ENCODE results near the gene PPP1R15B.
"Not testable (repeated sequence)": the region's sequence is repeated elsewhere in the genome, so short reads cannot be mapped to it uniquely, and the experiment has no call there.

PPP1R15B gene

DNA sequence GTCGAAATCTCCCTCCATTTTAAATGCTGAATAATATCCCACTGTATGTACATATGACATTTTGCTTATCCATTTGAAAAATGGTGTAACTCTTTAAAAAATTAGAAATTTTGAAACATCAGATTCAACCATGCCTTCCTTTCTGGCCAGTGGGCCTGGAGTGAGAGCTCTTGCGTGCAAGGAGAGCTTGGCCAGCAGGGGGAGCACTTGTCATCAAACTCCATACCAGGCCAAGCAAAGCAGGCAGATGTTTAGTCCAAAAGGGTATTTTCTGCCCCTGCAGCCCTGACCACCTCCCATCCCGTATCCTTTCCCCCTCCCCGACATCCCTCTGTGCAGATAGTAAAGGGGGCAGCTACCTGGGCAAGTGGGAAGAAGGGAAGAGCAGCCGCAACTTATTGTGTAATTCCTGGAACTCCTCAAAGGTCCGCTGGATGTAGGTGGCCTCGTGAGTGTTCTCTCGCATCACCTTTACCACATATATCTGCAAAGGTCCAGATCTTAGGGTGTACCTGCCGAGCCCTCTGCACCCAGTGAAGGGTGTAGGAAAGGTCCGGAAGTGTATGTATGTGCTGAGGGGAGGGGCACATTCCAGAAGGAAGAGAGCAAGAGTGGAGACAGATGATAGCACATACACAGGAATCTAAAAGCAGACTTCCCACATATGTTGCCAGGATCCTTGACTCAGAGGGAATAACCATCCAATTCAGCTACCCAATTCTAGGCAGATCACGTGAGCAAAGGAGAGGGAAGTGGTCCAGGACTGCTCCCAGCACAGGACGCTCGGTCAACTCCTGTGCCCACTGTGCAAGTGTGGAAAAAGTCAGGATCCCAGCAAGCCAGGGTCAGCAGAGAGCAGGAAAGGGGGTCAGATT lies 19.9 kb upstream of the PPP1R15B start:
- peak; percentile 76 for DNase-seq (ENCODE audit: low read depth, low spot score)
- no peak overlapping the region for H3K4me3 ChIP-seq (ENCODE audit: low read depth, low read length)
- peak; percentile 97 for TF ChIP-seq CTCF (IDR thresholded peaks at IDR 0.05; ENCODE audit: low read depth, low read length)
- in situ Hi-C loops (cut with HindIII; ENCODE audit: low sequenced_read_pairs): no loop called here

DNA sequence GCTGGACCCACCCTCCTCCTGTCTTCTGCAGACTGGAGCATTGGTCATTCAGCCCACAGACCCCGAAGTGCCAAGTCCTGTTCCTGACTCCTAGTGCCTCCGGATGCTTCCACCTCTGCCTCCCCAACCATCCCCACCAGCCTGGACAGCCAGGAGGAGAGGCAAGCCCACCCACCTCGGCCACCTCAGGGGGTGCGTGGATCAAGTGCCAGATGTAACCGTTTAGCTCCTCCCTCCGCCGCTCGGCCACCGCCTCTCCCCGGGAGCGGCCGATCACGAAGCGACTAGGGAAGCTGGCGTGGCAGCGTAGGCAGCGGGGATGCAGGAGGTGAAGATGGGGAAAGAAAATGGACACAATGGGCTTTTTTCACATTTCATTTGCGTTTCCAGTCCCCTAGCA lies 18.1 kb upstream of the PPP1R15B start:
- no peak for TF ChIP-seq CTCF (IDR thresholded peaks at IDR 0.05; ENCODE audit: low read depth, low read length)
- in situ Hi-C loops (cut with HindIII; ENCODE audit: low sequenced_read_pairs): no loop called here
- DNase-seq (ENCODE audit: low read depth, low spot score): no peak
- no peak overlapping the region for H3K4me3 ChIP-seq (ENCODE audit: low read depth, low read length)

DNA sequence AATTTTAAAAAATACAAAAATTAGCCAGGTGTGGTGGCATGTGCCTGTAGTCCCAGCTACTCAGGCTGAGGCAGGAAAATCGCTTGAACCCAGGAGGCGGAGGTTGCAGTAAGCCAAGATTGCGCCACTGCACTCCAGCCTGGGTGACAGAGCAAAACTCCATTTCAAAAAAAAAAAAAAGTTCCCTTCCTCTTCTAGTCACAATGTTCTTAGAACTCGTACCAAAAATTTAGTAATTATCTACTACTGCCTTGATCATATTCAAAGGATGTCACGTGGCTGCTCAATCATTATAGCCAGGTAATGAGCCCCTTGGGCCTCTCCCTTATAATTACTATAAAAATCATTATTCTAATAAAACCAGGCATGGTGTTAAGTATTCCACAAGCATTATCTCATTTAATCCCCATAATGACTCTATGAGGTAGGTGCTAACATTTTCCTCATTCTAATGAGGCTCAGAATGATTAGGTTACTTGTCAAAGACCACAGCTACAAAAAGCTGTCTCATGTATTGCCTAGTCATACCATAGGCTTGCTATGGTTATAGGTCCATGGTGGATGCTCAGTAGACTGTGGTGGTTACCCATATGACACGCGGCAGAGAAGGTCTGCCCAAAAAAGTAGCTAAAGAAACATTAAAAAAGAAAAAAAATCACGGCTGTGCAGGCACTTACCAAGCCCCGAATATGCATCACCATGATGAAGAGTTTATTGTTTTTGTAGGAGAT lies 15.5 kb upstream of the PPP1R15B start:
- in situ Hi-C loops (cut with HindIII; ENCODE audit: low sequenced_read_pairs): no loop called here
- TF ChIP-seq CTCF (IDR thresholded peaks at IDR 0.05; ENCODE audit: low read depth, low read length): no peak

GRCh38 chr1:204426474-204426873 lies 14.9 kb upstream of the PPP1R15B start:
- no peak for TF ChIP-seq CTCF (IDR thresholded peaks at IDR 0.05; ENCODE audit: low read depth, low read length)
- H3K4me3 ChIP-seq (ENCODE audit: low read depth, low read length): no peak overlapping the region
- in situ Hi-C loops (cut with HindIII; ENCODE audit: low sequenced_read_pairs): no loop called here
- no peak for DNase-seq (ENCODE audit: low read depth, low spot score)

More for the DNA sequence above, 15.5 kb upstream of the PPP1R15B start:
- H3K4me3 ChIP-seq (ENCODE audit: low read depth, low read length): no peak overlapping the region
- DNase-seq (ENCODE audit: low read depth, low spot score): no peak

DNA sequence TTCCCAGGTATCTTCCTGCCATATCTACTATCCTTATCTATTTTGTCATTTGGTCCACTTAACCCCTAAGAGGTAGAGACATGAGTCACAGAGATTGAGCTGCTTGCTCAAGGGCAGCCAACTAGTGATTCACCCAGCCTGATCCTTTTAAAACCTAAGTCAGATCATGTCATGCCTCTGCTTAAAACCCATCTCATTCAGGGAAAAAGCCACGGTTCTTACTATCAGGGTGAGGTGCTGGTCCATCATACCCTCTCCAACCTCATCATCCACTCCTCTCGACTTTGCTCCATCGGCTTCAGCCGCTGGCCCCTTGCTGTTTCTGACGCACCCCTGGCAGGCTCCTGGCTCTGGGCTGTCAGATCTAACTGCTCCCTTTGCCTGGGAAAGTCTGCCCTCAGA lies 14.4 kb upstream of the PPP1R15B start:
- in situ Hi-C loops (cut with HindIII; ENCODE audit: low sequenced_read_pairs): no loop called here
- peak; percentile 44 for DNase-seq (ENCODE audit: low read depth, low spot score)
- no peak for TF ChIP-seq CTCF (IDR thresholded peaks at IDR 0.05; ENCODE audit: low read depth, low read length)
- no peak overlapping the region for H3K4me3 ChIP-seq (ENCODE audit: low read depth, low read length)

- no peak for DNase-seq (ENCODE audit: low read depth, low spot score)
- in situ Hi-C loops (cut with HindIII; ENCODE audit: low sequenced_read_pairs): no loop called here
- no peak for TF ChIP-seq CTCF (IDR thresholded peaks at IDR 0.05; ENCODE audit: low read depth, low read length)
- H3K4me3 ChIP-seq (ENCODE audit: low read depth, low read length): no peak overlapping the region
Measured at GRCh38 chr1:204424621-204425020, 13.0 kb upstream of the PPP1R15B start.

DNA sequence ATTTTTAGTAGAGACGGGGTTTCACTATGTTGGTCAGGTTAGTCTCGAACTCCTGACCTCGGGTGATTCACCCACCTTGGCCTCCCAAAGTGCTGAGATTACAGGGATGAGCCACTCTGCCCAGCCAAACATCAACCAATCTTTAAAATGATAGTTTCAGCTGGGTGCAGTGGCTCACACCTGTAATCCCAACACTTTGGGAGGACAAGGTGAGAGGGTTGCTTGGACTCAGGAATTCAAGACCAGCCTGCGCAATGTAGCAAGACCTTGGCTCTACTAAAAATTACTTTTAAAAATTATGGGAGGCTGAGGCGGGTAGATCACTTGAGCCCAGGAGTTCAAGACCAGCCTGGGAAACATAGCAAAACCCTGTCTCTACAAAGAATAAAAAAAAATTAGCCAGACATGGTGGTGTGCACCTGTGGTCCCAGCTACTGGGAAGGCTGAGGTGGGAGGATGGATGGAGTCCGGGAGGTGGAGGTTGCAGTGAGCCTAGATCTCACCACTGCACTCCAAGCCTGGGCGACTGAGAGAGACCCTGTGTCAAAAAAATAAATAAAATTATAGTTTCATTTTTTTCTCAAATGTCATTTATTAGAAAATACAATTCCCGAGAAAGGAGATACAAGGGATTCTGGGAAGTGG lies 10.6 kb upstream of the PPP1R15B start:
- H3K4me3 ChIP-seq (ENCODE audit: low read depth, low read length); DNase-seq (ENCODE audit: low read depth, low spot score); in situ Hi-C loops (cut with HindIII; ENCODE audit: low sequenced_read_pairs): not testable (repeated sequence)

Measured in astrocyte of the spinal cord (primary cell).